HK-2 (cell line): ENCODE measurements around the gene RSRP1.

Experiments
- DNase-seq: peaks from one replicate; pipeline ENCODE4 v3.0.0-alpha.2; 2018; ENCODE audit not compliant: unreplicated experiment

The RSRP1 gene

GRCh38 chr1:25217598-25218232, 29.5 kb downstream of the RSRP1 start:
- DNase-seq: no peak

- DNase-seq: no peak
Observed at GRCh38 chr1:25217015-25217414, 30.2 kb downstream of the RSRP1 start.

- DNase-seq: no peak
Observed at GRCh38 chr1:25216123-25216522, 31.1 kb downstream of the RSRP1 start.

GRCh38 chr1:25212725-25213124, 34.5 kb downstream of the RSRP1 start:
- no peak for DNase-seq

GRCh38 chr1:25210728-25211127, 36.5 kb downstream of the RSRP1 start:
- DNase-seq: no peak

- DNase-seq: no peak
Observed at GRCh38 chr1:25209516-25209915, 37.7 kb downstream of the RSRP1 start.

- no peak for DNase-seq
Observed at GRCh38 chr1:25208561-25209222, 38.6 kb downstream of the RSRP1 start.

- no peak for DNase-seq
Observed at GRCh38 chr1:25208092-25208491, 39.2 kb downstream of the RSRP1 start.

GRCh38 chr1:25206201-25206600, 41.1 kb downstream of the RSRP1 start:
- DNase-seq: no peak

- DNase-seq: no peak
Observed at GRCh38 chr1:25205786-25206185, 41.5 kb downstream of the RSRP1 start.

GRCh38 chr1:25204797-25205480, 42.3 kb downstream of the RSRP1 start:
- no peak for DNase-seq

GRCh38 chr1:25201006-25201405, 46.2 kb downstream of the RSRP1 start:
- no peak for DNase-seq

GRCh38 chr1:25199819-25200620, 47.2 kb downstream of the RSRP1 start:
- DNase-seq: no peak

GRCh38 chr1:25198663-25199252, 48.5 kb downstream of the RSRP1 start:
- DNase-seq: no peak

- DNase-seq: no peak
Observed at GRCh38 chr1:25197982-25198662, 49.1 kb downstream of the RSRP1 start.

GRCh38 chr1:25197235-25197975, 49.8 kb downstream of the RSRP1 start:
- DNase-seq: no peak

- DNase-seq: no peak
Observed at GRCh38 chr1:25196830-25197229, 50.4 kb downstream of the RSRP1 start.

- DNase-seq: no peak
Observed at GRCh38 chr1:25195835-25196234, 51.4 kb downstream of the RSRP1 start.

- no peak for DNase-seq
Observed at GRCh38 chr1:25194572-25195020, 52.7 kb downstream of the RSRP1 start.

GRCh38 chr1:25194054-25194453, 53.2 kb downstream of the RSRP1 start:
- DNase-seq: no peak

GRCh38 chr1:25193229-25193628, 54.0 kb downstream of the RSRP1 start:
- DNase-seq: no peak
